H1 (cell line): ENCODE results near the gene SCN10A.

Experiments
- CBX5 ChIP-seq: fragments of 300-800, 300-1000 bp; sonication (generic); IDR thresholded peaks from 2 replicates; pipeline ENCODE4 v1.7.1; 2016; ENCODE audit warnings: antibody characterized with exemption, low read length, low read depth
- CHD2 ChIP-seq: IDR thresholded peaks from 2 replicates; pipeline ENCODE4 v1.6.1; 2012; ENCODE audit warnings: low read length, improper control_type of control experiment
- CHD7 ChIP-seq: fragments of 300-600 bp; sonication (generic); IDR thresholded peaks from 2 replicates; pipeline ENCODE4 v1.7.1; 2012; ENCODE audit warnings: low read length, moderate library complexity, mild to moderate bottlenecking, inconsistent platforms; ENCODE audit not compliant: insufficient replicate concordance
- CTCF ChIP-seq, 3 experiments: IDR thresholded peaks; 1 replicate in 2 of 3; 2 replicates in 1 of 3; pipeline versions ENCODE4 v1.5.1 to v1.6.1; 2011; ENCODE audit warnings: low read length in 3 of 3, mild to moderate bottlenecking in 3 of 3, inconsistent platforms in 2 of 3, low read depth in 1 of 3, moderate library complexity in 1 of 3; ENCODE audit not compliant: insufficient read depth in 1 of 3; ENCODE audit errors: control extremely low read depth in 1 of 3
- EGR1 ChIP-seq: IDR thresholded peaks from 2 replicates; pipeline ENCODE4 v1.6.1; 2011; ENCODE audit warnings: low read depth, low read length, borderline replicate concordance
- EP300 ChIP-seq, 2 experiments: IDR thresholded peaks; 1 replicate in 1 of 2; 2 replicates in 1 of 2; pipeline ENCODE4 v1.6.1; 2011 to 2012; ENCODE audit warnings: low read depth in 2 of 2, low read length in 2 of 2, mild to moderate bottlenecking in 2 of 2, borderline replicate concordance in 1 of 2, inconsistent platforms in 1 of 2, moderate library complexity in 1 of 2
- EZH2 ChIP-seq: fragments of 200-600 bp; sonication (generic); IDR thresholded peaks from 2 replicates; pipeline ENCODE4 v1.7.1; 2012; ENCODE audit warnings: low read depth, mild to moderate bottlenecking, moderate library complexity, low read length, inconsistent platforms; ENCODE audit not compliant: severe bottlenecking
- POLR2A ChIP-seq, 2 experiments: IDR thresholded peaks; 1 replicate in 1 of 2; 2 replicates in 1 of 2; pipeline ENCODE4 v1.6.1; 2011; ENCODE audit warnings: low read depth in 2 of 2, low read length in 2 of 2, mild to moderate bottlenecking in 2 of 2; ENCODE audit errors: control extremely low read depth in 1 of 2
- RXRA ChIP-seq: IDR thresholded peaks from 2 replicates; pipeline ENCODE4 v1.6.1; 2011; ENCODE audit warnings: low read depth, mild to moderate bottlenecking, low read length, moderate library complexity; ENCODE audit not compliant: insufficient read depth

- TF ChIP-seq CHD7: no peak
- TF ChIP-seq CBX5: no peak
- no peak for TF ChIP-seq CTCF (IDR thresholded peaks at IDR 0.05; ENCODE audit: control extremely low read depth in 1 of 3, insufficient read depth in 1 of 3, low read depth in 1 of 3, low read length in 3 of 3)
- TF ChIP-seq EZH2: no peak
- TF ChIP-seq CHD2: no peak
- no peak for TF ChIP-seq RXRA
- no peak for TF ChIP-seq EGR1
- TF ChIP-seq POLR2A (IDR thresholded peaks at IDR 0.05; ENCODE audit: control extremely low read depth in 1 of 2, low read depth in 2 of 2, low read length in 2 of 2): no peak
- TF ChIP-seq EP300 (IDR thresholded peaks at IDR 0.05; ENCODE audit: borderline replicate concordance in 1 of 2, low read depth in 2 of 2, low read length in 2 of 2): no peak
Measured at GRCh38 chr3:38648659-38649499, 167.1 kb downstream of the SCN10A start.
